ENCODE data around the gene PSMB8.

PSMB8 gene

GRCh38 chr6:32792901-32793435, 50.9 kb downstream of the PSMB8 start:
- no peak for DNase-seq (ENCODE audit: low spot score)
